Smooth muscle cell (in vitro differentiated cells): ENCODE measurements around the gene IFNA1. TPM values are rescaled to one million over a fixed set of nuclear protein-coding genes. Genes with fewer than 3 reads are reported as not detected.
A peak's percentile ranks its signal among the peaks of the same experiment; 100 is the strongest.
"Not testable (repeated sequence)": the region's sequence is repeated elsewhere in the genome, so short reads cannot be mapped to it uniquely, and the experiment has no call there.

Experiments used
- DNase-seq: peaks from one replicate; lab custom pipeline; 2025; ENCODE audit not compliant: unreplicated experiment; lab: John Stamatoyannopoulos, UW
- H2AFZ ChIP-seq: fragments of 200-600 bp; sonication (generic); 2 replicates; pipeline ENCODE4 v1.6.0; 2016; ENCODE audit warnings: antibody characterized with exemption, low read depth, mild to moderate bottlenecking
- H3F3A ChIP-seq: fragments of 200-600 bp; sonication (generic); 2 replicates; pipeline ENCODE4 v1.6.0; 2017; ENCODE audit warnings: antibody characterized with exemption, low read depth
- H3K27ac ChIP-seq: fragments of 200-600 bp; sonication (generic); 2 replicates; pipeline ENCODE4 v1.5.1; 2016; ENCODE audit warnings: low read depth, mild to moderate bottlenecking
- H3K27me3 ChIP-seq: fragments of 200-600 bp; sonication (generic); 2 replicates; pipeline ENCODE4 v1.6.1; 2016; ENCODE audit warnings: low read depth, mild to moderate bottlenecking
- H3K36me3 ChIP-seq: fragments of 200-600 bp; sonication (generic); 2 replicates; pipeline ENCODE4 v1.5.1; 2016; ENCODE audit warnings: low read depth
- H3K4me1 ChIP-seq: fragments of 200-600 bp; sonication (generic); 2 replicates; pipeline ENCODE4 v1.5.1; 2016; ENCODE audit warnings: low read depth
- H3K4me2 ChIP-seq: fragments of 200-600 bp; sonication (generic); 2 replicates; pipeline ENCODE4 v1.6.0; 2016; ENCODE audit warnings: mild to moderate bottlenecking
- H3K4me3 ChIP-seq: fragments of 200-600 bp; sonication (generic); 2 replicates; pipeline ENCODE4 v1.5.1; 2016; ENCODE audit warnings: mild to moderate bottlenecking
- H3K79me2 ChIP-seq: fragments of 200-600 bp; sonication (generic); 2 replicates; pipeline ENCODE4 v1.6.0; 2016; ENCODE audit warnings: low read depth, mild to moderate bottlenecking
- H3K9ac ChIP-seq: fragments of 200-600 bp; sonication (generic); 2 replicates; pipeline ENCODE4 v1.6.0; 2016; ENCODE audit warnings: low read depth
- H3K9me3 ChIP-seq: fragments of 200-600 bp; sonication (generic); replicated peaks from 2 replicates; pipeline ENCODE4 v1.5.1; 2016; ENCODE audit warnings: low read depth
- H4K20me1 ChIP-seq: fragments of 200-600 bp; sonication (generic); 2 replicates; pipeline ENCODE4 v1.6.0; 2016; ENCODE audit warnings: low read depth
- WGBS: methylation state at CpG from one replicate; pipeline ENCODE4 v1.1.7; 2016; ENCODE audit warnings: low lambda C conversion rate; 5-methylcytosine and 5-hydroxymethylcytosine counted together
- polyA plus RNA-seq: library from polyadenylated mRNA; unstranded; fragments of >200 nt; fragmentation: Nextera tagmentation; extraction: Ambion mirVana; gene quantifications from 2 replicates; pipeline ENCODE4 v1.2.1, GENCODE V29; 2016
- total RNA-seq: library from RNA; depleted of rRNA; stranded (reverse); fragments of >200 nt; gene quantifications from 2 replicates; pipeline ENCODE4 v1.2.3, GENCODE V29; 2014
- TF ChIP-seq, protein P1 (sequence below): fragments of 200-600 bp; sonication (generic); IDR thresholded peaks from 2 replicates; pipeline ENCODE4 v1.5.1; 2017; ENCODE audit warnings: borderline replicate concordance, mild to moderate bottlenecking, antibody characterized with exemption; ENCODE audit not compliant: insufficient read depth, poor library complexity, severe bottlenecking

The IFNA1 gene
- total and polyA plus RNA-seq, 2 experiments from 2014 or later: not detected

DNA sequence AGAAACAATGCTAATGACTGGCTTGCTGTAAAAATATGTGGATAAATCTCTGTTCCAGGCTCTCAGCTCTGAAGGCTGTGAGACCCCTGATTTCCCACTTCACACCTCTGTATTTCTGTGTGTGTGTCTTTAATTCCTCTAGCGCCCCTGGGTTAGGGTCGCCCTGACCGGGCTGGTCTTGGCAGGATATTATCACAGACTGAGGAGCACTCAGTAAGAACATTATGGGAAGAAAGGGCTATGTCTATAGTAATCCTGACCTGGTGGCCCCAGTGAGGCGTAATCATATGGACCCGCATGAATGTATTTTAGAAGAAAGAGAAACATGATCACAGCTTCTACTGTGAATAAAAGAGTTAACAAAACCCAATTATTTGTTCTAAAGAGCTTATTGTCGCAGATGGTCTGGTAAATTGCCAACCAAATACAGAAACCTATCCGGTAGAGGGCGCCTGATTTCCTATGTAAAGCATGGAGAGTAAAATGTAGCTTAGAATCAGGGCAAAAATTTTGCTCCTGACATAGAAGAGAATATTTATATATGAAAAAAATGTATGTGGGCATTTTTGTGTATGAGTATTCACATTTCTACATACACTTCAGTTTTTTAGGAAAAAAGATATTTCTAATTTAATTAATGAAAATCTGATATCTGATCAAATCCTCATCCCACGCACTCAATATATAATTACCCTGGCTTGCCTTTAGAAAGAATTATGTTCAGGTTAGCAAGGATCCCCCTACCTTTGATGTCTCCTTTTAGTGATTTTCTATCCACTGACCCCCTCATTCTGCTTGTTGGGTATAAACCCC is 5.8 kb upstream of the IFNA1 start:
- Histone ChIP-seq H3K36me3 (no peaks in the 10 kb centered on the region), H3K27ac (no peak overlapping the region), H3K9ac (no peak overlapping the region), H3K4me2 (no peak overlapping the region), H3K79me2 (no peaks in the 10 kb centered on the region), H3K27me3 (no peaks in the 10 kb centered on the region), H3F3A (no peaks in the 10 kb centered on the region), H2AFZ (no peak overlapping the region), H3K4me3 (no peak overlapping the region), H4K20me1 (no peaks in the 10 kb centered on the region), H3K9me3 (no peaks in the 10 kb centered on the region), H3K4me1 (no peaks in the 10 kb centered on the region)
- TF ChIP-seq, protein P1, sequence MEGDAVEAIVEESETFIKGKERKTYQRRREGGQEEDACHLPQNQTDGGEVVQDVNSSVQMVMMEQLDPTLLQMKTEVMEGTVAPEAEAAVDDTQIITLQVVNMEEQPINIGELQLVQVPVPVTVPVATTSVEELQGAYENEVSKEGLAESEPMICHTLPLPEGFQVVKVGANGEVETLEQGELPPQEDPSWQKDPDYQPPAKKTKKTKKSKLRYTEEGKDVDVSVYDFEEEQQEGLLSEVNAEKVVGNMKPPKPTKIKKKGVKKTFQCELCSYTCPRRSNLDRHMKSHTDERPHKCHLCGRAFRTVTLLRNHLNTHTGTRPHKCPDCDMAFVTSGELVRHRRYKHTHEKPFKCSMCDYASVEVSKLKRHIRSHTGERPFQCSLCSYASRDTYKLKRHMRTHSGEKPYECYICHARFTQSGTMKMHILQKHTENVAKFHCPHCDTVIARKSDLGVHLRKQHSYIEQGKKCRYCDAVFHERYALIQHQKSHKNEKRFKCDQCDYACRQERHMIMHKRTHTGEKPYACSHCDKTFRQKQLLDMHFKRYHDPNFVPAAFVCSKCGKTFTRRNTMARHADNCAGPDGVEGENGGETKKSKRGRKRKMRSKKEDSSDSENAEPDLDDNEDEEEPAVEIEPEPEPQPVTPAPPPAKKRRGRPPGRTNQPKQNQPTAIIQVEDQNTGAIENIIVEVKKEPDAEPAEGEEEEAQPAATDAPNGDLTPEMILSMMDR: peak; percentile 58
- no peak for DNase-seq
- WGBS: 60% methylated on average over 9 of the region's 9 CpGs

DNA sequence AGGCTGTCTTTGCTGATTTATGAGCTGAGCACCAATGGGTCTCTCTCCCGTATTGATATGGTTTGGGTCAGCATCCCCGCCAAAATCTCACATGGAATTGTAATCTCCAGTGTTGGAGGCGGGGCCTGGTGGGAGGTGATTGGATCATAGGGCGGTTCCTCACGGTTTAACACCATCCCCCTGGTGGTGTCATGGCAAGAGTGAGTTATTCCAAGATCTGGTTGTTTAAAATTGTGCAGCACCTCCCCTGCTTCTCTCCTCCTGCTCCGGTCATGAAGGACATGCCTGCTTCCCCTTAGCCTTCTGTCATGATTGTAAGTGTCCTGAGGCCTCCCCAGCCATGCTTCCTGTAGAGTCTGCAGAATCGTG is 5.2 kb upstream of the IFNA1 start:
- not testable (repeated sequence) for H4K20me1 ChIP-seq, H3K9ac ChIP-seq, H3K4me1 ChIP-seq, H3K27ac ChIP-seq, H3K27me3 ChIP-seq, H3K9me3 ChIP-seq, DNase-seq, H3K36me3 ChIP-seq, H3F3A ChIP-seq, H3K4me3 ChIP-seq, H3K79me2 ChIP-seq, H3K4me2 ChIP-seq, H2AFZ ChIP-seq
- WGBS: 87% methylated on average over 7 of the region's 7 CpGs

DNA sequence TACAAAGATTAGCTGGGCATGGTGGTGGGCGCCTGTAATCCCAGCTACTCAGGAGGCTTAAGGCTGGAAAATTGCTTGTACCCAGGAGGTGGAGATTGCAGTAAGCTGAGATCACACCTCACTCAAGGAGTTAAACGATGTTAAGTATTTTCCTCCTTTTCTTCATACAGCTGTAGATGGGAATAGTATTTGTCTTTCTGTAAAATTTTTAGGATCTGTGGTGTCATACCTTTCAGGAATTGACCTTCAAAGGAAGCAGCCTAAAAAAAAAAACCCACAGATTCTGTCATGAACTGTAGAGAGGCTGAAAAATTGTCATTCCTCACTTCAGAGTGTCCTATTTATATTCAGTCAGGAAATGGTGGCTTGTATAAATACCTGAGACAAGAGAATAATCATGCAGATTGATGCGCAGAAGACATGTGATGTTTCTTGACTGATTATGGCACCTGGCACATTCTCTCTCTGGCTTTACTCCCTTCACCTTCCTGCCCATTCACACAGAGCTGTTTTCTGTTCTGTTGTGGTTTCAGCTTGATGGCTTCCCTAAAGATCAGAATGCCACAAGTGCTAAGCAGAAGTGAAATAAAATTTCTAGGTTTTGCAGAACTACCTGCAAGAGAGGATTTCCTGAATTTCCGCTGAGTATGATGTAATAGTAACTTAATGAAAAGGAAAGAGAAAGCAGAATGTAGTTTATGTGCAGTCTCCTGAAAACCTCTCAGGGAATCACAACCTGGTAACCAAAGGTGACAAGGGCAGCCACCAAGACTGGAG is 3.8 kb downstream of the IFNA1 start:
- TF ChIP-seq, protein P1: no peak
- H3K9ac ChIP-seq: no peak overlapping the region
- H3K27me3 ChIP-seq: no peaks in the 10 kb centered on the region
- WGBS: 90% methylated on average over 4 of the region's 4 CpGs
- no peak overlapping the region for H3K27ac ChIP-seq
- no peak for DNase-seq
- H2AFZ ChIP-seq: no peak overlapping the region
- H3K79me2 ChIP-seq: no peaks in the 10 kb centered on the region
- no peaks in the 10 kb centered on the region for H3F3A ChIP-seq
- no peak overlapping the region for H3K4me2 ChIP-seq
- H3K4me3 ChIP-seq: no peak overlapping the region
- H3K4me1 ChIP-seq: no peaks in the 10 kb centered on the region
- H3K9me3 ChIP-seq: no peaks in the 10 kb centered on the region
- no peaks in the 10 kb centered on the region for H4K20me1 ChIP-seq
- H3K36me3 ChIP-seq: no peaks in the 10 kb centered on the region

DNA sequence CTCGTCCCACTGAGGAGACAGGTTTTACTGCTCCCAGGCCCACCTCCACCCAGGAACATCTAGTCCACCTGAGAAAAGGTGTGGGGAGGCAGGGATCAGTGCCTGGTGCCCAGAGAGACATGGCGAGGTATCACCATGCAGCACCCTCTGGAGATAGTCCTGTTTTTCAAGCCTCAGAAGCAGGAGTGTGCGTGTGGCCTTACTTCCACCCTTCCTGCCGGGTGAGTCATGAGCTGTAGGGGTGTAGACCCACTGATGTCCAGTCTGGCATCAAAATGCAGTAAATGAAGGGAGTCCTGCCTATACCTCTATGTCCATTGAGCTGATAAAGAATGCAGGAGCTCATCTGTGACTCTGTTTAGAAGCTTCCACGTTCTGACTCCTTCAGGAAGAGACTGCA is 9.1 kb downstream of the IFNA1 start:
- not testable (repeated sequence) for H3K9ac ChIP-seq, H3K27ac ChIP-seq, H3K4me3 ChIP-seq, H3K27me3 ChIP-seq, H2AFZ ChIP-seq, H3F3A ChIP-seq, H3K4me2 ChIP-seq, DNase-seq, H3K4me1 ChIP-seq, H3K79me2 ChIP-seq, H3K9me3 ChIP-seq, H4K20me1 ChIP-seq, H3K36me3 ChIP-seq
- 85% methylated on average over 5 of the region's 5 CpGs for WGBS
